K562 (cell line): ENCODE data around the gene COASY. TPM values are rescaled to one million over a fixed set of nuclear protein-coding genes. Genes with fewer than 3 reads are reported as not detected.

Experiments used
- ATAC-seq: fragments of 200-7000 bp; cut with Tn5 transposase; 3 replicates; pipeline ENCODE4 v1.9.1; 2020; ENCODE audit warnings: moderate library complexity
- BruUV-seq: library from RNA; stranded (reverse); fragments of 400-500 nt; replicated peaks from 2 replicates; lab custom pipeline; 2021; lab: Mats Ljungman, UMichigan
- CTCF ChIA-PET: fragments of 300-600 bp; formaldehyde crosslinking; extraction: SDS; loops from one replicate; lab custom pipeline; 2021; ENCODE audit warnings: low intra/inter-chr PET ratio; lab: Yijun Ruan, JAX
- POLR2A ChIA-PET: fragments of 300-600, 350-650 bp; sonication (Branson Sonifier 250); formaldehyde crosslinking; extraction: SDS; loops from one replicate; lab custom pipeline; 2021; ENCODE audit warnings: antibody characterized with exemption, inconsistent platforms; lab: Yijun Ruan, JAX
- DNase-seq, 4 experiments: peaks; one replicate each; pipeline versions ENCODE4 v3.0.0 to v3.0.0-alpha.2; 2011 to 2018; ENCODE audit warnings: low spot score in 3 of 4, mixed read lengths in 3 of 4; ENCODE audit errors: extremely low read depth in 1 of 4
- FAIRE-seq: peaks from 2 replicates; lab custom pipeline; 2011; peaks lifted over from hg19 to GRCh38; lab: Jason Lieb, UNC
- H2AFZ ChIP-seq: 2 replicates; pipeline ENCODE4 v1.6.0; 2011; ENCODE audit warnings: low read depth, low read length, control low read depth, inconsistent platforms
- H3K27ac ChIP-seq: fragments of 200-600 bp; 3 replicates; pipeline ENCODE4 v1.8.0; 2011; ENCODE audit warnings: low read depth, mild to moderate bottlenecking, control low read depth, inconsistent platforms, low read length, moderate library complexity, mixed read lengths; ENCODE audit errors: extremely low read depth
- H3K27me3 ChIP-seq, 2 experiments: fragments of 300-600 bp in 1 of 2; 2 replicates in 1 of 2; 3 replicates in 1 of 2; pipeline versions ENCODE4 v1.6.0 to v1.8.0; 2011; ENCODE audit warnings: inconsistent platforms in 2 of 2, low read length in 2 of 2, mild to moderate bottlenecking in 1 of 2, mixed read lengths in 1 of 2, moderate library complexity in 1 of 2; ENCODE audit not compliant: control insufficient read depth in 2 of 2, insufficient read depth in 2 of 2
- H3K36me3 ChIP-seq: fragments of 300-600 bp; 3 replicates; pipeline ENCODE4 v1.8.0; 2011; ENCODE audit warnings: mild to moderate bottlenecking, low read length, inconsistent platforms; ENCODE audit not compliant: control insufficient read depth, insufficient read depth
- H3K4me1 ChIP-seq, 2 experiments: fragments of 200-600 bp in 1 of 2; replicated peaks in 1 of 2; 2 replicates in 1 of 2; 3 replicates in 1 of 2; pipeline versions ENCODE4 v1.5.1 to v1.8.0; 2011; ENCODE audit warnings: inconsistent platforms in 2 of 2, low read length in 2 of 2, mild to moderate bottlenecking in 1 of 2, mixed read lengths in 1 of 2, moderate library complexity in 1 of 2; ENCODE audit not compliant: control insufficient read depth in 2 of 2, insufficient read depth in 2 of 2
- H3K4me2 ChIP-seq: 2 replicates; pipeline ENCODE4 v1.6.1; 2011; ENCODE audit warnings: low read length, control low read depth, inconsistent platforms, mixed read lengths; ENCODE audit not compliant: insufficient read depth
- H3K4me3 ChIP-seq: fragments of 200-600 bp; sonication (generic), shearing (Covaris generic); 2 replicates; pipeline ENCODE4 v1.5.1; 2016; ENCODE audit warnings: control low read depth, inconsistent platforms
- H3K79me2 ChIP-seq: fragments of 200-600 bp; 3 replicates; pipeline ENCODE4 v1.8.0; 2011; ENCODE audit warnings: low read length, inconsistent platforms; ENCODE audit not compliant: control insufficient read depth, insufficient read depth
- H3K9ac ChIP-seq, 2 experiments: 2 replicates each; pipeline versions ENCODE4 v1.6.0 to v1.6.1; 2011; ENCODE audit warnings: low read depth in 2 of 2, low read length in 2 of 2, control low read depth in 1 of 2, inconsistent platforms in 1 of 2, mild to moderate bottlenecking in 1 of 2, mixed read lengths in 1 of 2; ENCODE audit not compliant: insufficient read depth in 1 of 2
- H3K9me1 ChIP-seq: one replicate; pipeline ENCODE4 v1.6.0; 2011; ENCODE audit warnings: inconsistent platforms, mild to moderate bottlenecking, low read length, moderate library complexity; ENCODE audit not compliant: control insufficient read depth, insufficient read depth
- H3K9me3 ChIP-seq: replicated peaks from 2 replicates; pipeline ENCODE4 v1.5.1; 2011; ENCODE audit warnings: low read depth, low read length, inconsistent platforms; ENCODE audit not compliant: control insufficient read depth, insufficient read depth
- H4K20me1 ChIP-seq: replicated peaks from 2 replicates; pipeline ENCODE4 v1.6.1; 2011; ENCODE audit warnings: low read length, inconsistent platforms, mixed read lengths; ENCODE audit not compliant: control insufficient read depth, insufficient read depth
- E2F3 ChIP-seq: fragments of 250-450 bp; sonication (Bioruptor Pico); IDR thresholded peaks from 2 replicates; pipeline ENCODE4 v1.4.0; 2020; ENCODE audit warnings: mild to moderate bottlenecking
- HDAC2 ChIP-seq: fragments of 450-650 bp; IDR thresholded peaks from 2 replicates; pipeline ENCODE4 v1.6.1; 2016; ENCODE audit warnings: mild to moderate bottlenecking
- KDM5B ChIP-seq: fragments of 200-600 bp; sonication (generic); IDR thresholded peaks from 2 replicates; pipeline ENCODE4 v1.6.1; 2012; ENCODE audit warnings: low read depth, mild to moderate bottlenecking, moderate library complexity, low read length, control low read depth, inconsistent platforms; ENCODE audit not compliant: insufficient replicate concordance
- POLR2G ChIP-seq: fragments of 200-400 bp; formaldehyde crosslinking; IDR thresholded peaks from 2 replicates; pipeline ENCODE4 v1.6.1; 2017; ENCODE audit warnings: low read depth, mild to moderate bottlenecking, antibody characterized with exemption, low read length, moderate library complexity
- RBM22 ChIP-seq: fragments of 200-400 bp; formaldehyde crosslinking; IDR thresholded peaks from 2 replicates; pipeline ENCODE4 v1.6.1; 2018; ENCODE audit warnings: low read length, low read depth; ENCODE audit not compliant: poor library complexity, severe bottlenecking
- SMAD1 ChIP-seq: fragments of 150-350 bp; IDR thresholded peaks from 2 replicates; pipeline ENCODE4 v1.6.1; 2014; ENCODE audit warnings: low read length, low read depth; ENCODE audit not compliant: partially characterized antibody
- TAF9B ChIP-seq: fragments of 450-650 bp; IDR thresholded peaks from 2 replicates; pipeline ENCODE4 v1.6.1; 2018; ENCODE audit warnings: mild to moderate bottlenecking; ENCODE audit not compliant: partially characterized antibody
- TCF7 ChIP-seq: sonication (generic); IDR thresholded peaks from 2 replicates; pipeline ENCODE4 v1.6.1; 2016; ENCODE audit warnings: antibody characterized with exemption, borderline replicate concordance
- ZEB2 ChIP-seq: fragments of 450-650 bp; IDR thresholded peaks from 2 replicates; pipeline ENCODE4 v1.6.1; 2016
- WGBS: fragments of 100-300 bp; shearing (Covaris generic); methylation state at CpG from one replicate; pipeline ENCODE4 v1.1.6; 2016; ENCODE audit warnings: low coverage, mixed read lengths; ENCODE audit not compliant: insufficient coverage; ENCODE audit errors: missing lambda C conversion rate; 5-methylcytosine and 5-hydroxymethylcytosine counted together
- in situ Hi-C: fragments of 300-500 bp; cut with MboI; formaldehyde crosslinking; loops from 4 replicates; pipeline ENCODE4 v1.15.0; 2018; ENCODE audit warnings: inconsistent platforms, mixed read lengths
- intact Hi-C: fragments of 100-400 bp; cut with micrococcal nuclease; formaldehyde crosslinking; loops from 2 replicates; pipeline ENCODE4 v1.14.2; 2022
- polyA plus RNA-seq, 8 experiments: library from polyadenylated mRNA; depleted of rRNA in 4 of 8; stranded (reverse) in 5 of 8; unstranded in 3 of 8; fragments of >200 nt; fragmentation: Nextera tagmentation in 2 of 8; fragmentation: Illumina TruSeq in 1 of 8; extraction: Ambion mirVana in 2 of 8; extraction: Trizol in 1 of 8; gene quantifications; 2 replicates each; pipeline versions ENCODE4 v1.2.1 to v1.2.3, GENCODE V29; 2011 to 2014; ENCODE audit warnings: inconsistent platforms in 1 of 8, missing spikeins in 1 of 8
- total RNA-seq, 7 experiments: library from RNA; depleted of rRNA in 6 of 7; stranded (reverse); fragments of >200 nt in 6 of 7; fragmentation: Illumina TruSeq in 2 of 7; extraction: Trizol in 2 of 7; gene quantifications; 2 replicates each; pipeline versions ENCODE4 v1.2.1 to v1.2.3, GENCODE V29; 2011 to 2021; ENCODE audit warnings: low replicate concordance in 1 of 7
- TF ChIP-seq, protein P1 (sequence below): fragments of 250-450 bp; sonication (Bioruptor Pico); IDR thresholded peaks from 2 replicates; pipeline ENCODE4 v1.8.0; 2022; ENCODE audit warnings: moderate library complexity, mild to moderate bottlenecking, inconsistent platforms
- TF ChIP-seq, protein P2 (sequence below): sonication (generic); formaldehyde crosslinking; IDR thresholded peaks from 2 replicates; pipeline ENCODE4 v1.8.1; 2023; ENCODE audit warnings: mild to moderate bottlenecking, missing genetic modification reagents

Gene COASY
- total and polyA plus RNA-seq, 9 of the 15 experiments (the other 6 are each of a cell fraction or from before 2014, with no cell fraction given) = 25.4 to 175 (median 62.3) TPM

GRCh38 chr17:42547001-42547461 lies 14.9 kb upstream of the COASY start:
- Histone ChIP-seq H3K9ac (peak overlapping the region in 1 of 2 experiments; percentile 45; a peak in 1 of 4 replicates), H2AFZ (no peak overlapping the region), H3K27me3 (no peaks in the 10 kb centered on the region), H3K27ac (no peak overlapping the region), H3K9me1 (no peaks in the 10 kb centered on the region), H3K9me3 (no peaks in the 10 kb centered on the region), H3K79me2 (no peaks in the 10 kb centered on the region), H3K36me3 (peaks cover 15% of the 10 kb centered on the region; the same call in 1 of the 3 replicates), H3K4me3 (no peak overlapping the region), H3K4me1 (peaks cover 0 to 31% of the 10 kb centered on the region in 2 experiments; a peak in 3 of 5 replicates), H3K4me2 (no peak overlapping the region), H4K20me1 (no peaks in the 10 kb centered on the region)
- 90% methylated on average over 16 of the region's 23 CpGs for WGBS
- DNase-seq (peak in 1 of 4 experiments; percentile 1), FAIRE-seq (no peak), ATAC-seq (0 out of 3 replicates have a peak, but pooled peaks have one; percentile 6)
- TF ChIP-seq RBM22 = peak; percentile 14
- peak; percentile 53 for TF ChIP-seq POLR2G
- TF ChIP-seq KDM5B = no peak
- in situ Hi-C loops = no loop called here
- no TSS peak for BruUV-seq
- POLR2A ChIA-PET = interaction anchor here (2.4 kb wide), 1 partner anchor 11 kb away, joined by 10 read pairs; the partner anchor contains the start of gene NAGLU
- CTCF ChIA-PET = no interaction called here
- intact Hi-C loops = no loop called here

- intact Hi-C loops = no loop called here
- no peak overlapping the region for H3K4me2 ChIP-seq
These were observed 14.3 kb upstream of the COASY start for GRCh38 chr17:42547698-42548069.

More at GRCh38 chr17:42547698-42548069, 14.3 kb upstream of the COASY start:
- peaks cover 0 to 35% of the 10 kb centered on the region in 2 experiments; a peak in 3 of 5 replicates for H3K4me1 ChIP-seq
- CTCF ChIA-PET = no interaction called here
- no peaks in the 10 kb centered on the region for H4K20me1 ChIP-seq
- TF ChIP-seq HDAC2 (no peak), TCF7 (no peak), TAF9B (no peak), ZEB2 (no peak), POLR2G (peak; percentile 1; the same call in 1 of the 2 replicates), E2F3 (CRISPR knock-in tag) (no peak), SMAD1 (no peak)
- TF ChIP-seq, protein P1, sequence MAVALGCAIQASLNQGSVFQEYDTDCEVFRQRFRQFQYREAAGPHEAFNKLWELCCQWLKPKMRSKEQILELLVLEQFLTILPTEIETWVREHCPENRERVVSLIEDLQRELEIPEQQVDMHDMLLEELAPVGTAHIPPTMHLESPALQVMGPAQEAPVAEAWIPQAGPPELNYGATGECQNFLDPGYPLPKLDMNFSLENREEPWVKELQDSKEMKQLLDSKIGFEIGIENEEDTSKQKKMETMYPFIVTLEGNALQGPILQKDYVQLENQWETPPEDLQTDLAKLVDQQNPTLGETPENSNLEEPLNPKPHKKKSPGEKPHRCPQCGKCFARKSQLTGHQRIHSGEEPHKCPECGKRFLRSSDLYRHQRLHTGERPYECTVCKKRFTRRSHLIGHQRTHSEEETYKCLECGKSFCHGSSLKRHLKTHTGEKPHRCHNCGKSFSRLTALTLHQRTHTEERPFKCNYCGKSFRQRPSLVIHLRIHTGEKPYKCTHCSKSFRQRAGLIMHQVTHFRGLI (CRISPR knock-in tag) = no peak
- TF ChIP-seq, protein P2, sequence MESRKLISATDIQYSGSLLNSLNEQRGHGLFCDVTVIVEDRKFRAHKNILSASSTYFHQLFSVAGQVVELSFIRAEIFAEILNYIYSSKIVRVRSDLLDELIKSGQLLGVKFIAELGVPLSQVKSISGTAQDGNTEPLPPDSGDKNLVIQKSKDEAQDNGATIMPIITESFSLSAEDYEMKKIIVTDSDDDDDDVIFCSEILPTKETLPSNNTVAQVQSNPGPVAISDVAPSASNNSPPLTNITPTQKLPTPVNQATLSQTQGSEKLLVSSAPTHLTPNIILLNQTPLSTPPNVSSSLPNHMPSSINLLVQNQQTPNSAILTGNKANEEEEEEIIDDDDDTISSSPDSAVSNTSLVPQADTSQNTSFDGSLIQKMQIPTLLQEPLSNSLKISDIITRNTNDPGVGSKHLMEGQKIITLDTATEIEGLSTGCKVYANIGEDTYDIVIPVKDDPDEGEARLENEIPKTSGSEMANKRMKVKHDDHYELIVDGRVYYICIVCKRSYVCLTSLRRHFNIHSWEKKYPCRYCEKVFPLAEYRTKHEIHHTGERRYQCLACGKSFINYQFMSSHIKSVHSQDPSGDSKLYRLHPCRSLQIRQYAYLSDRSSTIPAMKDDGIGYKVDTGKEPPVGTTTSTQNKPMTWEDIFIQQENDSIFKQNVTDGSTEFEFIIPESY = peak; percentile 71; the same call in 1 of the 2 replicates
- POLR2A ChIA-PET = interaction anchor here (0.5 to 0.9 kb wide), 3 partner anchors 22 to 739 kb away, joined by 3 read pairs; no protein-coding TSS in a partner anchor
- no peaks in the 10 kb centered on the region for H3K9me3 ChIP-seq
- no peaks in the 10 kb centered on the region for H3K79me2 ChIP-seq
- WGBS = 96% methylated on average over 14 of the region's 14 CpGs
- ATAC-seq (no peak), DNase-seq (no peak), FAIRE-seq (no peak)
- no peak overlapping the region for H3K27ac ChIP-seq
- H3K4me3 ChIP-seq = no peak overlapping the region
- in situ Hi-C loops = no loop called here
- H2AFZ ChIP-seq = no peak overlapping the region
- H3K36me3 ChIP-seq = peaks cover 14% of the 10 kb centered on the region; the same call in 1 of the 3 replicates
- no TSS peak for BruUV-seq
- no peaks in the 10 kb centered on the region for H3K9me1 ChIP-seq
- H3K27me3 ChIP-seq = no peaks in the 10 kb centered on the region
- H3K9ac ChIP-seq = peak overlapping the region in 1 of 2 experiments; percentile 68; a peak in 2 of 4 replicates
